Kidney epithelial cell (primary cell): ENCODE data around the gene MPP4. TPM values are rescaled to one million over a fixed set of nuclear protein-coding genes. Genes with fewer than 3 reads are reported as not detected.

Experiments
- DNase-seq: peaks from one replicate; pipeline ENCODE4 v3.0.0-alpha.2; 2010; ENCODE audit warnings: low read depth
- H3K27me3 ChIP-seq: 2 replicates; pipeline ENCODE4 v1.6.0; 2011; ENCODE audit warnings: low read length; ENCODE audit not compliant: control insufficient read depth, insufficient read depth
- H3K36me3 ChIP-seq: 2 replicates; pipeline ENCODE4 v1.5.1; 2011; ENCODE audit warnings: low read length; ENCODE audit not compliant: control insufficient read depth, insufficient read depth
- H3K4me3 ChIP-seq: 2 replicates; pipeline ENCODE4 v1.5.1; 2011; ENCODE audit warnings: low read depth, mild to moderate bottlenecking, control low read depth, low read length
- total RNA-seq: library from RNA; depleted of rRNA; stranded (reverse); fragments of >200 nt; gene quantifications from 2 replicates; pipeline ENCODE4 v1.2.3, GENCODE V29; 2015
- TF ChIP-seq, protein P1 (sequence below): IDR thresholded peaks from 2 replicates; pipeline ENCODE4 v1.5.1; 2011; ENCODE audit warnings: mild to moderate bottlenecking, moderate library complexity, low read length, control low read depth, inconsistent platforms; ENCODE audit not compliant: insufficient read depth, poor library complexity, severe bottlenecking

MPP4 gene
- total RNA-seq, 1 donor from 2014 or later: not detected

DNA sequence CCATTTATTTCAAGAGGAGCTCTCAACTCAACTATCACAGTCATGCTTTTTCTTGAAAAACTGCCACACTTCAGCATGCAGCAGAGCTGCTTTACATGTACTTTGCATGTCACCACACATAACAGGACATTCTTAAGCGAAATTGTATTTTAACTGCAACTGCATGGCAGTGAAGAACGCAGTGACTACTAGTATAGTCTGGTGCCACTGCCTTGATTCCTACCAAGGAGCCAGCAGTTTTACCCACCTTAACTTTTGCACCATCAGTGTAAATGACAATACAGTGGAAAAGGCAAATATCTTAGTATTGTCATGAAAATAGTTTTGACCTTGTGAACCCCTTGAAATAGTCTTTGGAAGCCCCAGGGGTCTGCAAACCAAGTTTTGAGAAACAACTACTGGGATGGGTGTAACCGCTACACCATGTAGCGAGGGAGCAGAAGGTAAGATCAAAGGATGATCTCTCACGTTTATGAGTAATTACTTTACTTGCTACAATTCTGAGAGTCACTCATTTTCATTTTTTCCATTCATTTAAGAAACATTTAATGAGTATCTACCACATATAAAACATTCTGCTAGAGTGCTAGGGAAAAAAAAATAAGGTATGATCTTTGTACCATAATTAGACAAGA lies 32.3 kb upstream of the MPP4 start:
- Histone ChIP-seq H3K4me3 (no peak overlapping the region), H3K36me3 (peaks cover 2% of the 10 kb centered on the region), H3K27me3 (no peaks in the 10 kb centered on the region)
- no peak for DNase-seq
- TF ChIP-seq, protein P1, sequence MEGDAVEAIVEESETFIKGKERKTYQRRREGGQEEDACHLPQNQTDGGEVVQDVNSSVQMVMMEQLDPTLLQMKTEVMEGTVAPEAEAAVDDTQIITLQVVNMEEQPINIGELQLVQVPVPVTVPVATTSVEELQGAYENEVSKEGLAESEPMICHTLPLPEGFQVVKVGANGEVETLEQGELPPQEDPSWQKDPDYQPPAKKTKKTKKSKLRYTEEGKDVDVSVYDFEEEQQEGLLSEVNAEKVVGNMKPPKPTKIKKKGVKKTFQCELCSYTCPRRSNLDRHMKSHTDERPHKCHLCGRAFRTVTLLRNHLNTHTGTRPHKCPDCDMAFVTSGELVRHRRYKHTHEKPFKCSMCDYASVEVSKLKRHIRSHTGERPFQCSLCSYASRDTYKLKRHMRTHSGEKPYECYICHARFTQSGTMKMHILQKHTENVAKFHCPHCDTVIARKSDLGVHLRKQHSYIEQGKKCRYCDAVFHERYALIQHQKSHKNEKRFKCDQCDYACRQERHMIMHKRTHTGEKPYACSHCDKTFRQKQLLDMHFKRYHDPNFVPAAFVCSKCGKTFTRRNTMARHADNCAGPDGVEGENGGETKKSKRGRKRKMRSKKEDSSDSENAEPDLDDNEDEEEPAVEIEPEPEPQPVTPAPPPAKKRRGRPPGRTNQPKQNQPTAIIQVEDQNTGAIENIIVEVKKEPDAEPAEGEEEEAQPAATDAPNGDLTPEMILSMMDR: no peak

DNA sequence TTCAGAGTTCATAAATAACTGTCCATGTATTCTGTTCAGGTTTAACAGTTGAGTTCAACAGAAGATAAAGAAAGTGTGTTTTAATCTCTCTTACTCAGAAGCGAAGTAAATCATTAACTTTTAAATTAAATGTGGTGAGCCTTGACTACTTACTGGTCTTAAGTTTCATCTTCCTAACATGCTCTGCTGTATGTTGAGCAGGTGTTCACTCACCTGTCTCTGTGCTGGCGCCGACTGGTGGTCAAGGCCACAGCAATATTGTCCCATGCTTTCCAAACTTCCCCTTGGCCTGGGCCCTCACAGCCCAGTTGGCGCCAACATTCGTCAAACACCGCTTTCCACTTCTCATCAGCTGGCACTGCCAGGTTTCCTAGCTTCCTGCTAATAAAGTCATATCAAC lies 17.0 kb upstream of the MPP4 start:
- H3K36me3 ChIP-seq: peaks cover 3% of the 10 kb centered on the region
- no peaks in the 10 kb centered on the region for H3K27me3 ChIP-seq
- TF ChIP-seq, protein P1: peak; percentile 40
- no peak overlapping the region for H3K4me3 ChIP-seq
- DNase-seq: no peak

DNA sequence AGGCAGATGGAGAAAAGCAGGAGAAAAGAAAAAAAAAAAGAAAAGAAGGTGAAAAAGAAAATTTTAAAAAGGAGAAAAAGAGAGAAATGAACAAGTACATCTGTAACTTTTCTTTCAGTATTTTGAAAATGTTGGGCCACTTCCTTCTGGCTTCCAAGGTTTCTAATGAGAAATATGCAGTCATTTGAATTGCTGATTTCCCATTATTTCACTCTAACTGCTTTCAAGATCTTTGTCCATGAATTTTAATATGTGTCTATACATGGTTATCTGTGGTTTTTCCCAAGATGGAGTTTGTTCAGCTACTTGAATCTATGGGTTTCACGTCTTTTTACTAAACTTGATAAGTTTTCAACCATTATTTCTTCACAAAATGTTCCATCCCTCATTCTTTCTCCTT lies 14.3 kb upstream of the MPP4 start:
- H3K4me3 ChIP-seq: no peak overlapping the region
- TF ChIP-seq, protein P1: no peak

DNA sequence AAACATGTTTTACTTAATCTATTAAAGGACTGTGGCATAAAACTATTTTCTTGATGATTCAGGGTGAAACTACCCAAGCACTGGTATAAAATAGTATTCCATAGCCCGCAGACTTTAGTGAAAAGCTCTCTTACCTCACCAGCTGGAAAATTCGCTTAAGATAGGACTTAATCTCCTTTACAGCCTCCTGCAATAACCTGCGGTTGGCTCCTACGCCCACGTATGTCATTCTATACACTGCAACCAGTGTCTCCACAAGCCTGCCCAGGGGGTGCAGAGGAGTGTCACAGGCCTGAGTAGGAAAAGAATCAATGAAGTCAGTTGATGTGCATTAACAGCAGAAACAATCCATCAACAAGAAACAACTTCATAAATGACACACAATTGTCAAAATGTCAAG lies 11.3 kb upstream of the MPP4 start:
- no peak for DNase-seq
- H3K4me3 ChIP-seq: no peak overlapping the region
- H3K36me3 ChIP-seq: peaks cover 3% of the 10 kb centered on the region
- no peaks in the 10 kb centered on the region for H3K27me3 ChIP-seq
- TF ChIP-seq, protein P1: no peak

More for the DNA sequence above, 14.3 kb upstream of the MPP4 start:
- peaks cover 3% of the 10 kb centered on the region for H3K36me3 ChIP-seq
- no peaks in the 10 kb centered on the region for H3K27me3 ChIP-seq
- no peak for DNase-seq

DNA sequence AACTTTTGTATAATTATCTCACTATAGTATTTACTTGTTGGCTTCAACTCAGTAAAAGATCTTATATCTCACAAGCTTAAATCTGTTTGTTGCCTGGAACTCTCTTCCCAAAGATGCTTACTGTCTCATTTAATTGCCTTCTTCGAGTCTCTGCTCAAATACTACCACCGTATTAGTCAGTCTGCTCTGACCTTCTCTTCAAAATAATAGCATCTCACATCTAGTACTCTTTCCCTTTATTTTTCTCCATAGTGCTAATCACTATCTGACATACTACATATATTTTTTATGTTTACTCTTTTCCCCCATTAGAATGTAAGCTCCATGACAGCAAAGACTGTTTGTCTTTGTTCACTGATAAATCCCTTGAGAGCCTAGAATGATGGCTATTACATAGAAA lies 10.6 kb upstream of the MPP4 start:
- Histone ChIP-seq H3K4me3 (no peak overlapping the region), H3K36me3 (no peaks in the 10 kb centered on the region), H3K27me3 (no peaks in the 10 kb centered on the region)
- DNase-seq: no peak
- TF ChIP-seq, protein P1: no peak

DNA sequence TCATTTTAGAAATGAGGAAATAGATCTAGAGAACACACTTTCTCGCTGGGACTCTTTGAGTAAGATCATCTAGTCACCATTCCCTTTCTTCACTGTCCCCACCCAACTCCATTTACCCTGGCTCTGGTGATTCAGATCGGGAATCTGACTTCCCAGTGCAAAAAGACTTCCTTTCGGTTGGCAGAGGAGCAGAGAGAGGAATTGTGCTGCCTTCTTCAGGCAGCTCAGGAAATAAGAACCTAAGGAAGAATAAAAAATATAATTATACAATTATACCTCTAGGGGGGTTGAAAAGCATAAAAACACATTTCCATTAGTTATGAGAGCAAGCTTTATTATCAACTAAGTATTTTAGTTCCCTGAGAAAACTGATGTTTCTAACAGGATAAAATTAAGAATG lies 9.3 kb upstream of the MPP4 start:
- Histone ChIP-seq H3K36me3 (no peaks in the 10 kb centered on the region), H3K27me3 (no peaks in the 10 kb centered on the region), H3K4me3 (no peak overlapping the region)
- DNase-seq: no peak
- TF ChIP-seq, protein P1: no peak
